Mesothelial cell of epicardium (in vitro differentiated cells): ENCODE measurements around the gene ILKAP. TPM values are rescaled to one million over a fixed set of nuclear protein-coding genes. Genes with fewer than 3 reads are reported as not detected.

Experiments used
- DNase-seq, 2 experiments: peaks; one replicate each; pipeline ENCODE4 v3.0.0; 2021; ENCODE audit warnings: low spot score in 2 of 2; ENCODE audit not compliant: unreplicated experiment in 2 of 2
- H3K27ac Mint-ChIP-seq: 2 replicates; pipeline ENCODE4 v1.8.0; 2021; ENCODE audit warnings: mixed read lengths
- H3K27me3 Mint-ChIP-seq: 2 replicates; pipeline ENCODE4 v1.8.0; 2021; ENCODE audit warnings: low read depth, mixed read lengths
- H3K36me3 Mint-ChIP-seq: 2 replicates; pipeline ENCODE4 v1.8.0; 2021; ENCODE audit warnings: mixed read lengths
- H3K4me1 Mint-ChIP-seq: 2 replicates; pipeline ENCODE4 v1.8.0; 2021; ENCODE audit warnings: mixed read lengths
- H3K4me3 Mint-ChIP-seq: 2 replicates; pipeline ENCODE4 v1.8.0; 2021; ENCODE audit warnings: mild to moderate bottlenecking, moderate library complexity, mixed read lengths
- H3K9me3 Mint-ChIP-seq: 2 replicates; pipeline ENCODE4 v1.8.0; 2021; ENCODE audit warnings: mixed read lengths
- total RNA-seq: library from RNA; stranded (reverse); gene quantifications from 3 replicates; pipeline ENCODE4 v1.2.1, GENCODE V29; 2021
- TF ChIP-seq, protein P1 (sequence below): fragments of 200-600 bp; sonication (generic); IDR thresholded peaks from one replicate; pipeline ENCODE4 v1.5.0; 2021; ENCODE audit warnings: antibody characterized with exemption; ENCODE audit not compliant: unreplicated experiment

The ILKAP gene
- total RNA-seq, 1 donor from 2014 or later = 54.0 TPM

DNA sequence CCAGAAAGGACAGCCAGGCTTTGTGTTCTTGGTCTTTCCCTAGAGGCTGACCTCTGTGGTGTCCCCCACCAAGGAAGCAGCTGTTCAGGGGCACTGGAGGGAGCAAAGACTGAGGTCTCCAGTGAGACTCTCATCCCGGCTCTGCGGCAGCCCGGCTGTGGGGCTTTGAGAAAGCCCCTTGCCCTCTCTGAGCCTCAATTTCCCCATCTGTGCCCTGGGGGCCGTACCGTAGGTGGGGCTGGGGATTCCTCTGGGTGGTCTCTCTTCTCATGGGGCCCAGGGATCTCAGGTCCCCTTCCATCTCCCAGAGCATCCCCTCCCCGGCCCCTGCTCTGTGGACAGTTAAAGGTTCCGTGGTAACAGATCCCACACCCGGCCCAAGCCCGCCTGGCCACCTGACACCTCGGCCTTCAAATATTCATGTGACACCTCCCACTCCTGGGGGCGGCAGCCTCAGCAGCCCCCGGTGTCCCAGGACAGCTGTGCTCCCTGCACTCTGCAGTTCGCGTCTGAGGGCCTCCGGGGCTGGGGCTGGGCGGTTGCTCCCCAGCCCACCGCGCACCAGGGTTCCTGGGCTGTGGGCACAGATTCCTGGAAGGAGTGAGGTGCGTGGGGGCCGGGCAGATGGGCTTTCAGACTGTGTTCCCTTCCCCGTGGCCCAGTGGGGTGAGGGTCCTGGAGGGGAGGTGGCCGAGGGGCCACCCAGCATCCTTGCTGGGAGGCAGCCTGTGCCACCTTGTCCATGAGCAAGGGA lies 80.1 kb downstream of the ILKAP start:
- Mint-ChIP-seq H3K27me3 (peaks cover 18% of the 10 kb centered on the region), H3K36me3 (no peaks in the 10 kb centered on the region), H3K9me3 (no peaks in the 10 kb centered on the region), H3K27ac (no peak overlapping the region), H3K4me1 (peaks cover 3% of the 10 kb centered on the region), H3K4me3 (no peak overlapping the region)
- DNase-seq = no peak
- TF ChIP-seq, protein P1, sequence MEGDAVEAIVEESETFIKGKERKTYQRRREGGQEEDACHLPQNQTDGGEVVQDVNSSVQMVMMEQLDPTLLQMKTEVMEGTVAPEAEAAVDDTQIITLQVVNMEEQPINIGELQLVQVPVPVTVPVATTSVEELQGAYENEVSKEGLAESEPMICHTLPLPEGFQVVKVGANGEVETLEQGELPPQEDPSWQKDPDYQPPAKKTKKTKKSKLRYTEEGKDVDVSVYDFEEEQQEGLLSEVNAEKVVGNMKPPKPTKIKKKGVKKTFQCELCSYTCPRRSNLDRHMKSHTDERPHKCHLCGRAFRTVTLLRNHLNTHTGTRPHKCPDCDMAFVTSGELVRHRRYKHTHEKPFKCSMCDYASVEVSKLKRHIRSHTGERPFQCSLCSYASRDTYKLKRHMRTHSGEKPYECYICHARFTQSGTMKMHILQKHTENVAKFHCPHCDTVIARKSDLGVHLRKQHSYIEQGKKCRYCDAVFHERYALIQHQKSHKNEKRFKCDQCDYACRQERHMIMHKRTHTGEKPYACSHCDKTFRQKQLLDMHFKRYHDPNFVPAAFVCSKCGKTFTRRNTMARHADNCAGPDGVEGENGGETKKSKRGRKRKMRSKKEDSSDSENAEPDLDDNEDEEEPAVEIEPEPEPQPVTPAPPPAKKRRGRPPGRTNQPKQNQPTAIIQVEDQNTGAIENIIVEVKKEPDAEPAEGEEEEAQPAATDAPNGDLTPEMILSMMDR = no peak

DNA sequence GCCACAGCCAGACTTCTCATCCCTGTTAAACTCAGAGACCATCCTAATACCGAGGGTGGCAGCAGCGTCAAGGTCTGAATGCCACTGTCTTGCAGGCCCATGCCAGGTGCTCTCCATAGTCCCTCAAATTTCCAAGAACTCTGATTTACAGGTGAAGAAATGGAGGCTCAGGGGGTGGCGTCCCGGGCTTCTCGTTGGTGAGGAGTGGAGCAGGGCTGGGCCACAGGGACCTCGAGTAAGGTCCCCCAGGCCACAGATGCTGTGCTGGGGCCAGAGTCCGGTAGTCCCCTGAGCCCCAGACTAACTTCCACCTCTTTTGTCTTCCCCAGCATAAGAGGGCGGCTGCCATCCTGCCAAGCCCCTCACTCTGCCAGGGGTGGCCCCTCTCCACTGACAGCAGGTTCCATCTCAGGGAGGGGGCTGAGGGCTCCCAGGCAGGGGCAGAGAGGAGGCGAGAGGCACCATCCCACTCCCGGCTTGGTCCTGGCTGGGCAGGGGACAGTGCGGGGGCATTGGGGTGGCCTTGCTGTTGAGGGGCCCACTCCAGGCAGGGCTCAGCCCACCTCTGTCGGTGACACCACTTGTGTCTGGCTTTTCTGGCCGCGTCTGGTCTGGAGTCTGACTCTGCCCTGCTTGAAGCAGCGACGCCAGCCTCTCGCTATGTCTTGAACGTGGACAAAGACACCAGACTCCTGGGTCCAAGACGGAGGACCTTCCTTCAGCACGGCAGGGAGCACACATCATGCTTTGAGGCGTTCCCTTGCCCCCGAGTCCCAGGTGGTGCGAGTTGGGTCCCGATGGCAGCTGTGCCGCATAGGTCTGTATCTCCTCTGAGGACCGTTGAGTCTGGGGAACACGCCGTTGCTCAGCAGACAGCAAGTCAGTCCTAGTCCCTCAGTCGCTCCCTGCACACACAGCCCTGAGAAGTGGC lies 80.9 kb downstream of the ILKAP start:
- Mint-ChIP-seq H3K27ac (no peak overlapping the region), H3K4me1 (peaks cover 3% of the 10 kb centered on the region), H3K27me3 (peaks cover 26% of the 10 kb centered on the region), H3K36me3 (no peaks in the 10 kb centered on the region), H3K9me3 (no peaks in the 10 kb centered on the region), H3K4me3 (no peak overlapping the region)
- DNase-seq = no peak
- TF ChIP-seq, protein P1 = no peak

DNA sequence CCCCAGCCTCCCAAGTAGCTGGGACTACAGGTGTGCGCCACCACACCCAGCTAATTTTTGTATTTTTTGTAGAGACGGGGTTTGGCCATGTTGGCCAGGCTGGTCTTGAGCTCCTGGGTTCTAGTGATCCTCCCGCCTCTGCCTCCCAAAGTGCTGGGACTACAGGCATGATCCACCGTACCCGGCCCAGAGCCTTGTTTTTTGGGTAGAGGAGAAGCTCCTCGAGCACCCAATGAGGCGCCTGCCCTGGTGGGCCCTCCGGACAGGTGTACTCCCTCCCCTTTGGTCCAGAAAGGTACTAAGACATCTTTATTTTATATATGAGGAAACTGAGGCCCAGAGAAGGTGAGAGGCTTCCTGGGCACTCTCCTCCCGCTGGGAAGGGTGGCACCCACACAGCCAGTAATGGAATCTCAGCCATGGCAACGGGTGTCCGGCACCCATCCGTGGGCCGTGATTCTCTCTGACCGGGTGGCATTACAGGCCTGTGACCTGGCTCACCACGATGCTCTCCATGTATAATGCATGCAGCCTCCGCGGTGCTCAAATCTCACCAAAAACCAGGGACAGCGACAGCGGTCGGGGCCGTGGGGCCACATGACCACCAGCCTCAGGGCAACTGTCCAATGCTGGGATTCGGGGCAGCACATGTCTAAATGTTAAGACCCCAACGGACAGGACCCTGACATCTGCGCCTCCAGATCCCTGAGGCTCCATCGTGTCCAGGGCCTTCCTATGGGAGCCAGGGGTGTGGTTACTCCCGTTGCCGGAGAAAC lies 81.8 kb downstream of the ILKAP start:
- H3K36me3 Mint-ChIP-seq = no peaks in the 10 kb centered on the region
- H3K4me1 Mint-ChIP-seq = peaks cover 3% of the 10 kb centered on the region
- H3K9me3 Mint-ChIP-seq = no peaks in the 10 kb centered on the region
- no peak overlapping the region for H3K4me3 Mint-ChIP-seq
- TF ChIP-seq, protein P1 = no peak
- peaks cover 32% of the 10 kb centered on the region for H3K27me3 Mint-ChIP-seq
- no peak for DNase-seq
- no peak overlapping the region for H3K27ac Mint-ChIP-seq

DNA sequence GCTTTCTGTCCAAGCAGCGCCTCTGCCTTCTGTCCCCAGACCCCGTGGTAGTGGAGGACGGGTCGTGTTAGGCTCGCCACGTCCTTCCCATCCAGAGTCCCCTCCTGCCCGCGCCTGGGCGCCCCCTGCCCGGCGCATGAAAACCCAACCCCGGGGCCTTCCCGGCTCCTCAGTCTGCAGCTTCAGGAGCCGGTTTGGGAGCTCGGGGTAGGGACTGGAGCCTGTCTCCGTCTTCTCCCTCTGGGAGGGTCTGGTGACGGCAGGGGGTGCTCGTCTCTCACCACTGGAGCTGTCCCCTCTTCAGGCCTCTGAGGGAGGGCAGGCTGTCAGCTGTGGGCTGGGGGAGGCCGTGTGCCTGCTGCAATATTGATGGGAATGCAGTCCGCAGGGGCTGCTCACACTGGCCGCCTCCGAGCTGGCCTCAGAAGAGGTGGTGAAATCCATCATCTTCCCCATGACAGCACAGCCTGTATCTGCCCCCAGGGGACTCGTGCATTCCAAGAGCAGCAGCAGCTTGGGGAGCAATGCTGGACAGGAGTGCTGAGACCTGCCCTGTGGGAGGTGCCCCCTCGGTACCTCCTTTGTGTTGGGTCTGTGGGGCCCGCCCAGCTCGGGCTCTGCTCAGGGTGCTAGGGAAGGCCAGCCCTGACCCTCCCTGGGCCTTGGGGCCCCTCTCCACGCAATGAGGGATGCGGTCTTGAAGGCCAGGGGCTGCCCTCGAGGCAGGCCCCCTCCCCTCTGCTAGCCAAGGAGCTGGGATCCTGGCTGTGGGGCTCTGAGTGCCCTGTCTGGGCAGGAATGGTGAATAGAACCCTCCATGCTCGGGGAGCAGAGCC lies 82.8 kb downstream of the ILKAP start:
- DNase-seq = peak in 1 of 2 experiments; percentile 62
- Mint-ChIP-seq H3K27ac (no peak overlapping the region), H3K27me3 (peaks cover 32% of the 10 kb centered on the region), H3K36me3 (no peaks in the 10 kb centered on the region), H3K4me3 (no peak overlapping the region), H3K4me1 (peaks cover 3% of the 10 kb centered on the region), H3K9me3 (no peaks in the 10 kb centered on the region)
- TF ChIP-seq, protein P1 = no peak

Other genes with a start within 250 kb of the ILKAP start
- 31.9 to 36.4 TPM (median 33.4 TPM) in 3 replicates for gene UBE2F, start 236.7 kb downstream of the ILKAP start, total RNA-seq
- 19.9 to 21.5 TPM (median 20.4 TPM) in 3 replicates for gene SCLY, start 142.7 kb downstream of the ILKAP start, total RNA-seq
- gene ESPNL, start 103.4 kb downstream of the ILKAP start, total RNA-seq = 0.29 to 0.75 TPM (median 0.38 TPM) in 3 replicates
- gene KLHL30, start 65.0 kb downstream of the ILKAP start, total RNA-seq = 0.16 to 0.20 TPM (median 0.20 TPM) in 3 replicates
- 0.50 to 0.85 TPM (median 0.66 TPM) in 3 replicates for gene ERFE, start 44.7 kb downstream of the ILKAP start, total RNA-seq
- 4.2 to 5.1 TPM (median 4.3 TPM) in 3 replicates for gene HES6, start 36.3 kb upstream of the ILKAP start, total RNA-seq
- 11.4 to 12.7 TPM (median 11.7 TPM) in 3 replicates for gene PER2, start 84.9 kb upstream of the ILKAP start, total RNA-seq
- gene TRAF3IP1, start 116.8 kb upstream of the ILKAP start, total RNA-seq = 17.5 to 23.2 TPM (median 21.4 TPM) in 3 replicates
- gene ASB1, start 223.2 kb upstream of the ILKAP start, total RNA-seq = 33.2 to 39.2 TPM (median 38.9 TPM) in 3 replicates